ENCODE results near the gene WDR77. TPM values are rescaled to one million over a fixed set of nuclear protein-coding genes. Genes with fewer than 3 reads are reported as not detected.
A peak's percentile ranks its signal among the peaks of the same experiment; 100 is the strongest.

WDR77 gene
- total and polyA plus RNA-seq, 2 of the 13 experiments (the other 11 are each of a cell fraction or from before 2014, with no cell fraction given) = 90.6 to 108 TPM

- TF ChIP-seq ATF4 (CRISPR knock-in tag; IDR thresholded peaks at IDR 0.05) (no peak), CEBPG (CRISPR knock-in tag; IDR thresholded peaks at IDR 0.05) (0 out of 2 replicates have a peak, but pooled peaks have one; percentile 6), EZH2 (conservative IDR thresholded peaks at IDR 0.05; ENCODE audit: low read depth, low read length) (no peak), MTA1 (CRISPR knock-in tag; IDR thresholded peaks at IDR 0.05; ENCODE audit: borderline replicate concordance) (no peak), ZNF710 (CRISPR knock-in tag; IDR thresholded peaks at IDR 0.05; ENCODE audit: borderline replicate concordance) (peak; percentile 66; the same call in 1 of the 2 replicates), ZBTB46 (CRISPR knock-in tag; IDR thresholded peaks at IDR 0.05; ENCODE audit: borderline replicate concordance) (no peak), TAF15 (IDR thresholded peaks at IDR 0.05; ENCODE audit: low read depth, low read length, poor library complexity, severe bottlenecking) (no peak), PBX2 (CRISPR knock-in tag; IDR thresholded peaks at IDR 0.05) (no peak), ZBTB3 (CRISPR knock-in tag; IDR thresholded peaks at IDR 0.05; ENCODE audit: borderline replicate concordance, low read depth) (no peak), ZNF788 (CRISPR knock-in tag; IDR thresholded peaks at IDR 0.05; ENCODE audit: borderline replicate concordance) (no peak), SP5 (CRISPR knock-in tag; IDR thresholded peaks at IDR 0.05; ENCODE audit: borderline replicate concordance, low read depth) (peak; percentile 69), CENPT (CRISPR knock-in tag; IDR thresholded peaks at IDR 0.05; ENCODE audit: low read depth) (no peak), ZNF224 (CRISPR knock-in tag; IDR thresholded peaks at IDR 0.05) (no peak), MXD4 (CRISPR knock-in tag; IDR thresholded peaks at IDR 0.05) (peak; percentile 35; the same call in 1 of the 2 replicates), SATB2 (CRISPR knock-in tag; IDR thresholded peaks at IDR 0.05) (no peak), LCORL (IDR thresholded peaks at IDR 0.05) (no peak), LCORL (CRISPR knock-in tag; IDR thresholded peaks at IDR 0.05) (no peak), ZNF589 (CRISPR knock-in tag; conservative IDR thresholded peaks at IDR 0.05) (no peak), ZNF652 (CRISPR knock-in tag; IDR thresholded peaks at IDR 0.05; ENCODE audit: borderline replicate concordance, low read depth) (no peak), MLXIP (CRISPR knock-in tag; IDR thresholded peaks at IDR 0.05; ENCODE audit: borderline replicate concordance) (no peak), ZNF34 (CRISPR knock-in tag; IDR thresholded peaks at IDR 0.05; ENCODE audit: borderline replicate concordance) (no peak)
Observed at GRCh38 chr1:111422546-111423391, 26.3 kb downstream of the WDR77 start (continued).

All from HepG2 (cell line).